Middle frontal gyrus (tissue), 1 donor: ENCODE results near the gene INTS6L.
"Not testable (repeated sequence)": the region's sequence is repeated elsewhere in the genome, so short reads cannot be mapped to it uniquely, and the experiment has no call there.

Experiments used
- DNase-seq: peaks from one replicate; pipeline ENCODE4 v3.0.0-alpha.2; 2015; ENCODE audit warnings: low spot score; ENCODE audit errors: extremely low spot score

INTS6L gene

DNA sequence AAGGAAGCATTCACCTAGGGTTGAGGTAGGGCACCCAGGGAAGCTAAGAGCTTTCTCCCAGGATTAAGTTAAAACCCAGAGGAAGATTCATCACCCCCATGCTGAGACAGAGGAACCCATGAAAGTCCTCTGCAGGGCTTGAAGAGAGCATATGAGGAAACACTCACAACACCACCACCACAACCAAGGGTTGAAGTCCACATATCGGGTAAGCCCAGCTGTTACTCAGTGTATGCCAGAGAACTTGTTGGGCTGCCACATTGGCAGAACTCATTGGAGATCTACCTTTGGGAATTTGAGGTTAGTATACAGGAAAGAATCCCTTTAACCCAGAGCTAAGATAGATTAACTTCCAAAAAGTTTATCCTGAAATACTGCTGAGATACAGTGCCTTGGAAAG, 75.1 kb downstream of the INTS6L start:
- no peak for DNase-seq

DNA sequence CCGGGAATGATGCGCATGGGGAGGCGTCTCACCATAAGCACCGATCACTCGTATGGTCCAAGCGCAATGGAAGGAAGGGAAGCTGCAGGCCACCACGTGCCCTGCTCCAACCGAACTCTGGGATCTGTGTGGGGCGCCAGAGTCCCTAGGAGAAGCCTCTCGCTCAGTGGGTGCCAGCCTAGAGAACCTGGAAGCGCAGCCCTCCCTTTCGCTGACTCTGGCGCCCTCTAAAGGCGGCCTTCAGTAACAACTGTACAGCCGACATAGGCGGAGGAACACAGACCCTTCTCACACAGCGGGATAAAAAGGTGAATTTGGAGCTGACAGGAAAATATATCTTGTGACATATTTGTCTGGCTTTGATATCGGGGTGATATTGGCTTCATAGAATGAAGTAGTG, 76.0 kb downstream of the INTS6L start:
- no peak for DNase-seq

DNA sequence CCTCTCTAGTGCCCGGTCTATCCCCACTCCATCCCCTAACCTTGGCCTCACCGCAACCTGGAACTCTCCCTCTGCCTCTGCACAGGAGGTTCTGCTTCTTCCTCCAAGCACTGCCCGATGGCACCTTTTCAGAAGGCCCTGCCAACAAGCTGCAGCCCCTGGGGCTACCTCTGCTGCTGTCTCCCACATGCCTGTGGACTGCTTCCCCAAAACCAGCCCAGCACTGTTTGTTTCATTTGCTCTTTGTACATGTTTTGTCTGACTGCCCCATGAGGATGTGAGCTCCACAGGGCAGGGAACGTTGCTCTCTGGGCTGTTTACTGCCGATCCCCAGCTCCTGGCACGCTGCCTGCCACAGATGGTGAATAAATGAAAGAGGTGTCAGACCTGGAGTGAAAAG, 85.4 kb downstream of the INTS6L start:
- no peak for DNase-seq

DNA sequence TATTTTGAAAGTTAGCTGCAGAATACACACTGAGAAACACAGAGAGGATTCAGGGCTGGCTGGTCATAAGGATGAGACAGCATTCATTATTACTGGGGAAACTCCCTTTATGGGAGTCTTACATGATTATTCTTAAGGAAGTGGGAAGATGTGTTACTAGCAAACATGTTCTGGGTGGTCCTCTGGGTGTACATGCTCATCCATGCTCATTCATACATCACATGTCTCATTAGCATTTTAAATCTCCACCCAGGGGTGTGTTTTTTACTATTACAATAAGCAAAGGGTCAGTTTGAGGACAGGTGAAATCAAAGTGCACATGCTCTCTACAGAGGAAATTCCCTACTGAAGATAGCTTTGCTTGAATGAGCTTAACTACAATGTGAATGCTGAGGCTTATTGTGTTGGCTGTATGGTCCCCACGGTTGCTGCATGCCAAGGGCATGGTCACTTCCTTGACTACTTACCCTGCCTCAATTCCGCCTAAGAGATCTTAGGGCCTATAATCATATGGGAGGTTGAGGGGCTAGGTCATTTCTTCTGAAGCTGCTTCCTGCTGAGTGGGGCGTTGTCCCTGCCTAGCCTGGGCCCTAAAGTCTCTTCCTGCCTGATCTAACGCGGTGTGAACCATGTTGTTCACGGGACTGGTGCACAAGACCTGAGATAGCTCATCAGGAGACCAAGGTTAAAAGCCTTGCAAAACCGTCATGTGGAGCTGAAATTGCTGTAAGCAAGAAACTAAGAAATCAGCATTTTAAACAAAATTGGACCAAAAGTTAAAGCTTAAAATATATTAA, 104.1 kb downstream of the INTS6L start:
- DNase-seq: not testable (repeated sequence)

DNA sequence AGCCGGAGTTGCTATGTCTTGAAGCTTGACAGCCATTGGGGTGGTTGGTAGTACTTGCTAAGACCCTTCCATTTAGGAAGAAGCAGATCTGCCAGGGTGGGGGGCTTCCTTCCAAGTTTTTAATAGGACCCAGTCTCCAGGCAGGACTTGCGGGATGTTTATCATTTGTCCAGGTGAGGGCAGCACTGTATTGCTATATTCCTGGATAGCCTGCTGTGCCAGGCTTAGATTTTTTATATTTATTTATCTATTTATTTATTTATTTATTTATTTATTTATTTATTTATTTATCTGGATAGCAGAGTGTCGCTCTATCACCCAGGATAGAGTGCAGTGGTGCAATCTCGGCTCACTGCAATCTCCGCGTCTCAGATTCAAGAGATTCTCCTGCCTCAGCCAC, 105.5 kb downstream of the INTS6L start:
- no peak for DNase-seq

DNA sequence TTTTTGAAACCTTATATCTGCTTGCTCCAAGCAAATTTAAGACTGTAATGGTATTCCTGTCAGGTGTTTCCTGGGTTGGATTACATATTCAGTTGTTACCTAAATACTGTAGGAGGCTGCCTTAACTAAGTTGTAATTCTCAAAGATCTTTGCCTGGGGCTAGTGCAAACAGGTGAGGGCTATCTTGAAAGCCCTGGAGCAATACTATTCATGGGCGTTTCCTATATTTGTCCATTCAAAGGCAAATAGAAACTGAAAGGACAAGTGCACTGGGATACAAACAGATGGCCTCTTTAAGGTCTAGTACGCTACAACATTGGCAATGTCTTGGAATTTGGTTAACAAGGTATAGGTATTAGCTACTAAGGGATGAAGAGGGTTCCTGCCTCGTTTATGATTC, 108.9 kb downstream of the INTS6L start:
- no peak for DNase-seq
